Measurements from ENCODE around the gene CASKIN2.

The CASKIN2 gene

DNA sequence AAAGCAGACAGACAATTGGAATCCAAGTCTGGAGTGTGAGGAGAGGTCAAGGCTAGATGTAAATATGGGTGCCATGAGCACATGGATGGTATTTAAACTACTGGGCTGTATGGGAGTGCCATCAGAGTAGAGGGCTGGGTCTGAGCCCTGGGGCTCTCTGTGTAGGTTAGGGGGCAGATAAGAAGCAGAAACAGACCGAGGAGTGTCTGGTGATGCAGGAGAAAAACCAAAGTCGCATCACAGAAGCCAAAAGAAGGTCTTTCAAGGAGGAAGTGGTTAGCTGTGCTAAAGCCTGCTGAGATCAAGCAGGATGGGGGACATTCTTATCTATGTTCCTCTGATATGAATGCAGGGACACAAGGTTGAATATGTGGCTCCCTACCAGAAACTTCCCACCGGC, 2.9 kb upstream of the CASKIN2 start:
- DNase-seq: no peak

DNA sequence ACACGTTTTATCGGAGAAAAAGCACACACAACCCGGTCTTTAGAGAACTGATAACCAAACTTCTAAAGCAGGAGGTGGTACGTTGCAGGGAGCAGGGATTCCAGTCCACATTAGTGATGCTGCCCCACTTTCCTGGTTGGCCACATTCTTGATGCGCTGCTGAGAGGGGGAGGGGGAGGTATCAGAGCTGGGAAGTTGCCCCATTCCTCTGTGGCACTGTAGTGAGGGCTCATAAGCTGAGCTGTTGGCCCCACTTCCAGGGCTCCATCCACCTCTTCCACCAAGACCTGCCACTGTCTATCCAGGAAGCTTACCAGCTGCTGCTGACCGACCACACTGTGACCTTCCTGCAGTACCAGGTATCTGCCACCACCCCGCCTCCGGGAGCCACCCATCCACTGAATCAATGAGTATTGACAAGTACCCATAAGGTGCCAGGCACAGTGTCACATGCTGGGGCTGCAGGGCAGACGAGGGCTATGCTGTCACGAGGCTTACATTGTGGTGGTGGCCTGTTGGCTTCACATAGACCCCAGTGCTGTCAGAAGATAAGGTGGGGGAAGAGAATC, 2.0 kb upstream of the CASKIN2 start:
- DNase-seq: no peak

DNA sequence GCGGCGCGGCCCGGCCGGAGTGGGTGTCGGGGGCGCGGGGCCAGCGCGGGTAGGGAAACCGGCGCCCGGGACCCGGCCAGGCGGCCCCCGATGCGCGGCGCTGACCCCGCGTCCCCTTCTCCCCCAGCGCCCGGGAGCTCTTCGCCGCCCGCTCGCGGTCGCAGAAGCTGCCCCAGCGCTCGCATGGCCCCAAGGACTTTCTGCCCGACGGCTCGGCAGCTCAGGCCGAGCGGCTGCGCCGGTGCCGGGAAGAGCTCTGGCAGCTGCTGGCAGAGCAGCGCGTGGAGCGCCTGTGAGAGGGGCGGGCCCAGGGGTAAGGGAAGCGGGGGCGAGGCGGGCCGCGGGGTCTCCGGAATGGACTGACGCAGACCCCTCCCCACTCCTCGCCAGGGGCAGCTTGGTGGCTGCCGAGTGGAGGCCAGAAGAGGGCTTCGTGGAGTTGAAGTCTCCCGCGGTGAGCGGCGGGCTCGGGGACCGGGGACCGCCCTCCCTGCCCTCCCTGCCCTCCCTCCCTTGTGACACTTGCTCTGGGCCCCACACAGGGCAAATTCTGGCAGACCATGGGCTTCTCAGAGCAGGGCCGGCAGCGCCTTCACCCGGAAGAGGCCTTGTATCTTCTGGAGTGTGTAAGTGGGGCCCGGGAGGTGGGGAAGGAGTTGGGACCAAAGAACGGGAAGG, 1.4 kb upstream of the CASKIN2 start:
- no peak for DNase-seq

DNA sequence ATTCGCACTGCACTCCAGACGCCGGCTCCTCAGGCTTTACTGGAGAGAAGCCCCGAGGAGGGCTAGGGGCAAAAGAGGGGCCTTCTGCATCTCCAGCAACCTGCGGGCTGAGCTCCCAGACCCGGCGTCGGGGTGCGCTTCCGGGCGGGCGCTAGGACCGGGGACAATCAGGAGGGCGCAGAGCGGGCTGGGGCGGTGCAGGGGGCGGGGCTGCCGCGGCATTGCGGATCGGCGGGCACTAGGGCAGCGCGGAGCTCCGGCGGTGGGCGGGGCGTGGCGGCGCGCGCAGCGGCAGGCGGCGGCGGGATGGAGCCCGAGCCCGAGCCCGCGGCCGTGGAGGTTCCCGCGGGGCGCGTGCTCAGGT, 900 bp upstream of the CASKIN2 start, which contains the start of gene TSEN54:
TSEN54 (plus strand) TSS at position 274 of the 364 bp plus-strand sequence; CDS start at position 307, 33 bp downstream.
- DNase-seq: peak; percentile 79

DNA sequence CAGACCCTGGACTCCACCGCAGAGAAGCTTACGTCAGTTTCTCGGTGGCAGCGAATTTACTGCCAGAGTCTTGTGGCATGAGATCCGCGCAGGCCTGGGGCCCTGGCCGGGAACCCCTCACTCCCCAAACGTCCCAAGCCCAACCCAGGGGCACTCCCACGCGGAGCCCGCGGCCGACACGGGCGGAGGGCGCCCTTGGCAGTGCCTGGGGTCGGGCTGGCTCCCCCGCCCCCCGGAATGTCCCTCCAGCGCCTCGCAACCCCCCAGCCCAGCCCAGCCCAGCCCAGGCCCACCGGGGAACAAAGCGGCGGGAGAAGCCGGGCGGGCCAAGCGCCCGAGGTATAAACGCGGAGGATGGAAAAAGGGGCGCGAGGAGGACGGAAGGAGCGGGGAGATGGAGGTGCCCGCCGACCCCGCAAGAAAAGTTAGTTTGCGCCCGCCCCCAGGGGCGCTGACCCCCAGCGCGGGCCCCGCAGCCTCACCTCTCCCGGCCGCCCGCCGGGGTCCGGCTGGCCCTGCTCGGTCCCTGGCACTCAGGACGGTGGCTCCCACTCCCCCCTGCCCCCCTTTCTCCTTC, 330 bp downstream of the CASKIN2 start:
- no peak for DNase-seq

DNA sequence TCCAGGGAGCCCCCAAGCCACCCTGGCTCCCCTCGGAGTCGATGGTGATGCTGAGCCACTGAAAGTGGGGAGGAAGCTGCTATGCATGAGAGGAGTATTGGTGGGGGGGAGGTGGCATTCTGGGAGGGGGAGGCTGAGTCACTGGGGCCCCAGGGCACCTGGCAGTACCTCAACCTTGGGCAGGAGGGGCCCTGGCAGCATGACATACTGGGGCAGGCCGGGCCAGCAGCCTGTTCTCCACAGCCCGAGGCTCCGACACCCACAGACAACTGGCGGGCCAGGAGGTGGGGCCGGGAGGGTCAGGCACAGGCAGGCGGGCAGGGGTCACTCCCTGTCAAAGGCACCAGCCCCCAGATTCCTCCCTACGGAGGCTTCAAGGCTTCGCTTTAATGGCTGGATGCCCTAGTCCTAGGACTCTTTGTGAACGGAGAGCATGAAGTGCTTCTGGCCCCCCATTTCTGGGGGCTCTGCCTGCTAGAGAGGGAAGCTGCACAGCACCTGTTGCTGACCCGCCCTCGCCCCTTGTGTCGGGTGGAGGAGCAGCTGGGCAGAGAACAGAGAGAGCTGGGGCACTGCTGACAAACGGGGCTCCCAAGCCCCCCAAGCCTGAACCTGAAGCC, 928 bp downstream of the CASKIN2 start:
- DNase-seq: no peak

DNA sequence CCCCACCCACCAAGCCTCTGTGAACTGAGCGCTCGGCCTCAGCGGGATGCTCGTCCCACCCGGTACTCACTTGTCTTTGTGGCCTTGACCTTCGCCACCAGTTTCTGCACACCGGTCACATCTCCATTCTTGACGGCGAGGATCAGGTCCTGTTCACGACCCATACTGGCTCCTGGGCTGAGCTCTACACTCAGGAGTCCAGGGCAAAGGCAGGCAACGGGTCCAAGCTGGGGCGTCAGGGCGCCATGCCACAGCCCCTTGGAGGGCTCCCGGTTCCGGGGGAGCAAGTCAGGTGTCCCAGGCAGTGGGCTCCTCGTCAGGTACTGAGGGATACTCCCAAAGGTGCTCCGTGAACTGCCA, 1.7 kb downstream of the CASKIN2 start:
- no peak for DNase-seq

DNA sequence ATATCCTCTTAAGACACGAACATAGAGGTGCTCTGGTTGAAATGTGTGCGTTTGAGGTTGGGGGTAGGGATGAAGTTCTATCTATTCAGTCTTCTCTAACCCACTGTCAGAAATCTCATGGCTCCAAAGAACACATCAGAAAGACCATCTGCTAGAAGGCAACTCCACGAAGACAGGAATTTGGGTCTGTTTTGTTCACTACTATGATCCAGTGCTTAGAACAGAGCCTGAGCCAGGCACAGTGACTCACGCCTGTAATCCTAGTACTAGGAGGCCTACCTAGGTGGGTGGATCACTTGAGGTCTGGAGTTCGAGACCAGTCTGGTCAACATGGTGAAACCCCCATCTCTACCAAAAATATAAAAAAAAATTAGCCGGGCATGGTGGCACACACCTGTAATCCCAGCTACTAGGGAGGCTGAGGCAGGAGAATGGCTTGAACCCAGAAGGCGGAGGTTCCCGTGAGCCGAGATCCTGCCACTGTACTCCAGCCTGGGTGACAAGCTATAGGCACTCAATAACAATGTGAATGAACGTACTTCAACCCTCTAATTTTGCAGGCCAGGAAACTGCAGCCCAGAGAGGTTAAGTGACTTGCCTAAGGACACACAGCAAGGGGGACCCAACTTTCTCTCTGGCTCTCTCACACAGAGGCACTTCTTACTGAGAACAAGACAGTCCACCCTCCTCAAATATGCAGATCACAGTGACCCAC, 2.3 kb downstream of the CASKIN2 start:
- no peak for DNase-seq

DNA sequence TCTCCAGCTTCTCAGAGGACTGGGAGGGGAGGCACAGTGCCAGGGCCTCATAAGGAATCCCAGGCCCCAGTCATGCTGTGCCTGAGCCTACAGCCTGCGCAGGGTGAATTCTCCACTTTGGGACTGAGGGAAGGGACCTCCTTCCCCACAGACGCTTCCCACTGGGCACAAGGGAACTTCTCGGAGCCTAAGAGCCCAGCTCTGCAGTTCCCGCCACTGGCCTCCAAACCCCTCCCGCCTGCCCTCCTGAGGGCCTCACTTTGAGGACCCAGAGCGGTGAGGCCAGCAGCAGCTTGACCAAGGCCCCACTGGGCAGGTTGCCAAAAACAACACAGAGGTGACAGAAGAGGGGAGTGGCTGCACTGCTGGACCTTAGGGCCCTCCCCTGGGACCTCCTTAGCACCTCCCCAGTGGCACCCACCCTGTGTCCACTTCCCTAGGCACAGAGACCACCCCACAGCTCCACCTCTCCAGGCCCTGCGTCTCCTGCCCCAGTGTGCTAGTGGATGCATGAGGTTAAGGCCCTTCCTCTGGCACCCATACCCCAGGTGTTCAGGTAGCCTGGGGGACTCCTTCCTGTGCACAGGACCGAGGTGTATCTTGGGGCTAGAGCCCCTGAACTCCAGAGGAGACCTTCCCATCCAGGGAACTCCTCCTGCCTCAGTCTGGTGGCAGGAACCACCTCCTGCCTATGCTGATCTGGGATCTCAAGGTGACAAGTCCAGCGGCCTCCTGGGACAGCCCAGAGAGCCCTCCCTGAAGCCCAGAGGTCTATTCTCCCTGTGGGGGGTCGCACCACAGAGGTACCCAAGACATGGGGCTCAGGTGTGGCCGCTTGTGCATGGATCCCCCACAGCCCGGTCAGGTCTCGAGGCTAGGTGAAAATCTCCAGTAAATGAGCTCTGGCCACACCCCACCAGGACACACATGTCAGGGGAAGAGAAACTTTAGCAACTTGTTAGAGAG, 3.4 kb downstream of the CASKIN2 start:
- DNase-seq: no peak

DNA sequence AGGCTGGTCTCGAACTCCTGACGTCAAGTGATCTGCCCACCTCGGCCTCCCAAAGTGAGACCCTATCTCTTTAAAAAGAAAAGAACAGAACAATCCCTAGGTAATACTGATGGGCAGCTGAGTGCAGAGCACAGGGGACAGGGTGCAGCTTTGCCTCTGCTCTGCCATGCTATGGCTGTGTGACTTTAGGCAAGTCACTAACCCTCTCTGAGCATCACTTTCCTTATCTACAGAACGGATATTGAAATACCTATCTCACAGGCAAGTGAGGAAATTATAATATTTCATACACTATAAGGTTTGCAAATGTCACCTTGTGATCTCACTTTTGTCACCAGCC, 4.1 kb downstream of the CASKIN2 start:
- no peak for DNase-seq

DNA sequence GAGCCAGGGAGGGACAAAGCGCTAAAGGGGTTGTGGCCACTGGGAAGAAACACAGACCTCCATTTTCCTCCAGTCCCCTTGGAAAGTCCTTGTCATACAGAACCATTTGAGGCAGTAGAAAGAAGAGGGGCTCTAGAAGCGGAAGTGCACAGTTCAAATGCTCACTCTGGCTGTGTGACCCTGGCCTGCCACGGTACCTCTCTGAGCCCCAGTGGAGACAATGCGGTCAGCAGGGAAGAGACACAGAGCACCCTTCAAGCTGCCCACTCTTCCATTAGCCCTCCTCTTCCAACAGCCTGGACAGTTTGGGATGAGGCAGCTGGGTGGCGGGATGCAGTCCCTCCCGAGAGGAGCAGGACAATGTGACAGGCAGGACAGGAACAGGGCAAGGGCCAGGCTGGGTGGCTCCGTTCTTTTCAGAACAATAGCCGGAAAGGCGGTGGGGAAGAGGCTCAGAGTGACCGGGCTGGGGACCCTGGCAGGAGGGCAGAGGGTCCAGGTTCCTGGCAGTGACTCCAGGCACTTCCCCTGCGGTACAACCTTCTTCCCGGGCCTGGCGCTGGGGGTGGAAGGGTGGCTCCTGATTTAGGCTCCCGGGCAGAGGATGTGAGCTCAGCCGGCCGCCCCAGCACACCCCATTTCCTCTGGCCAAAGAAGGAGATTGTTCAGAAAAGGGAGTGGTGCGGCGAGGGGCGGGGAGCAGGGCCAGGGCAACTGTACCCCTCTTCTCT, 5.6 kb downstream of the CASKIN2 start:
- no peak for DNase-seq

DNA sequence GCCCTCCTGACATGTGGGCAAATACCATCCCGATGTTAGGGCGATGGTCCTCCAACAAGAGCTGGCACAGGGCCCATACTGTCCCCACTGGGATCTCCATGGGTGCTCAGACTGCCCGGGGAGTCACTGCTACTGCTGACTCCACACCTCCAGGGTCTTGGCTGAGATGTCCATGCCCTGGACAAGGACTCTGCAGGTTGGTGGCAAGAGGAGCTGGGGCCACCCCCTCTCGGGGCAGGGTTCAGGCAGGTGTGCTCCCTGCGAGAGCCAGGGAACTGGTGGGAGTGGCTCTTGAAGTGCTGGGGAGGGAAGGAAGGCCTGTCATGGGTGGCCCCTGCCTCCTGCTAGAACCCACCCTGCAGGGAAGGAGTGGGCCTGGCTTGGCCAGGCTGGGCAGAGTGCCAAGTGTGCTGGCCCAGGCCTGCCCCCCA, 6.4 kb downstream of the CASKIN2 start:
- no peak for DNase-seq

DNA sequence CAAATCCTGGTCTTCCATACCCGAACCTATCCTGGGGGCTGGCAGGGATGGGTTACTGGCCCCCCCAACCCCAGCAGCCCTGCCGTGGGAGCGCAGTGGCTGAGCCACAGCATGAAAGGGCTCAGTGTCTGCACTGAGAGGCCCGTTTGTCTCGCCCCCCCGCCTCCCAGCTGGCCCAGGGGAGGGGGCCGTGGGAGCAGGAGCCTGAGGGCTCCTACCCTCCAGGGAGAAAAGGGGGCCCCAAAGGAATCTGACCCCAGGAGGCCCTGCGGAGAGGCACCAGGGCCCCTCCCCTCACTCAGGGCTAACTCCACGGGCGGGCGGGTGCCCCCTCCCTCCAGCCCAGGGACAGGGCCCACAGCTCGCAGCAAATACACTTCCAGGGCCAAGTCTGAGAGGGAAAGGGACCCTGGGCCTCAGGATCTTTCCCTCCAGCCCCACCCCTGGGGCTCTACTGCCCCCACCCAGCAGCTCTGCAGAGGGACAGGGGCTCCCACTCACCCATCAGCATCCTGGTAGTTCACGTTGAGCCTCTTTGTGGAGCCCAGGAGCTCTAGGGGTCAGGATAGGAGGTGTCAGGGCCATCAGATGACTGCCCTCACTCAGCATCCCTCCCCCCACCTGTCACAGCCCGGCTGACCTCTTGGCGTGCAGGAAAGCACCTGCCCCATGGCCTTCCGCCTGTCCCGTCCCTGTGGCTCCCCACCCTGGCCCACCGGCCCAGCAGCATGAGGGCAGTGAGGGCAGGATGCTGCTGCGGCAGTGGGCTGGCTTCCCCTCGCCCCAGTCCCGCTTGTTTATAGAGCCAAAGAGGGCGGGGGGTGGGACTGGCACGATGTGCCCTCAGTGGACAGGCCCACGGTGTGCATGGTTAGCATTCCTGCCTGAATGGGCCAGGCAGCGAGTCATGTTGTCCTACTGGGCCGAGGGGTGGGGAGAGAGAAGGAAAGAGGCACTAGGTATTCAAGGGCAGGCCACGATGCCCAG, 7.3 kb downstream of the CASKIN2 start:
- DNase-seq: no peak

DNA sequence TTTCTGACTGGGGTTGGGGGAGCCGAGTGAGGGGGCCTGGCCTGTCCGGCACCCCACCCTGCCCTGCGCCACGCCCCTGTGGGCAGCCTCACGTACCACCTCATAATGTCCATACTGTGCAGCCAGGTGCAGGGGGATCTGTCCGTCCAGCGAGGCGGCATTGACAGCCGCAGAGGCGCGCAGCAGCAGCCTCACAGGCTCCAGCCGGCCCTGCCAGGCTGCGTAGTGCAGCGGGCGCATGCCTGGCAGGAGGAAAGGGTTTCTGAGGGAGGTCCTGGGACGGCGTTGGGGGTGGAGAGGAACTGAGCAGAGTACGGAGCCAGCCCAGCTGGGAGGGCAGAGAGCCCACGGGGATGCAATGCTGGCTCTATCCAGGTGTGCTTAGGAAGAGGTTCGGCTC, 8.4 kb downstream of the CASKIN2 start:
- DNase-seq: no peak

DNA sequence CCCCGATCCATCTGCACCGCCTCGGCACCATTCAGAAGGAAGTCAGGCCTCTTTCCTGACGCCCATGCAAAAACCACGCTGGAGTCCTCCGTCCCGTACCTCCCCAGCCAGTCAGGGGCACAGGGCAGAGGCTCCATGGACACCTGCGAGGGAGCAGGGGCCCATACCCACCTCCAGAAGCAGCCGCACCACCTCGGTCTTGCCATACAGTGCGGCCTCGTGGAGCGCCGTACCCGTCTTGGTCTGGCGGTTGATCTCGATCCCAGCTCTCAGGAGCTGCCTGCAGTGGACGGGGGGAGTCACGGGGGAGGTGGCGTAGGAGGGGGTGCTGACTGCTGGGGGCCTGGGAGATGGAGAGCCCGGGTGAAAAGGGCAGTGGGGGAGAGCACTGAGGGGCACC, 9.2 kb downstream of the CASKIN2 start:
- no peak for DNase-seq

DNA sequence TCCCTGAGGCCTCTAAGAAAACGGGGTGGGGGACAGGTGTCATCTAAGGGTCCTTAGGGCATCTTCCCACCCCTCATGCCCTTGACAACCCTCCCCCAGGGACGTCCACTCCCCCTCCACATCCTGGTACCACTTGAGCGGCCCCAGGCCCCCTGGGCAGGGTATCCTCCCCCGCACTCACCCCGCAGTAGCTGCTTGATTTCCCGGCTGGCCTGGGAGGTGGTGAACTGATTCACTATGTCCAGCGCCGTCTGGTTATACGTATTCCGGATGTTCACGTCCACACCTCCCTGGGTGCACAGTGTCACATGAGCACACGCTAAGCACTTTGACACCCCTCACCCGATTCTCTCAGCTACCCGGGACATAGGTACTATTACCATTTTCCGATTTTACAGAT, 9.7 kb downstream of the CASKIN2 start:
- no peak for DNase-seq

DNA sequence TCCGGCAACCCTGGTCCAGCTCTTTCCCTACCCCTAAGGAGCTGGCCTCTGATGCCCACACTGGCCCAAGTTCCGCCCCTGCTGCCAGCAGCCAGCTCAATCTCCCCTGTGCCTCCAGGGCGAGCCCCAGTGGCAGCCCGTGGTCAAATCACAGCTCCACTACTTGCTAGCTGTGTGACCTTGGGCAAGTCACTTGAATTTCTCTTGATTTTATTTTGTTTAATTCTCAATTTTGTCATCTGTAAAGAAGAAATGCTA, 10.3 kb downstream of the CASKIN2 start:
- DNase-seq: no peak

DNA sequence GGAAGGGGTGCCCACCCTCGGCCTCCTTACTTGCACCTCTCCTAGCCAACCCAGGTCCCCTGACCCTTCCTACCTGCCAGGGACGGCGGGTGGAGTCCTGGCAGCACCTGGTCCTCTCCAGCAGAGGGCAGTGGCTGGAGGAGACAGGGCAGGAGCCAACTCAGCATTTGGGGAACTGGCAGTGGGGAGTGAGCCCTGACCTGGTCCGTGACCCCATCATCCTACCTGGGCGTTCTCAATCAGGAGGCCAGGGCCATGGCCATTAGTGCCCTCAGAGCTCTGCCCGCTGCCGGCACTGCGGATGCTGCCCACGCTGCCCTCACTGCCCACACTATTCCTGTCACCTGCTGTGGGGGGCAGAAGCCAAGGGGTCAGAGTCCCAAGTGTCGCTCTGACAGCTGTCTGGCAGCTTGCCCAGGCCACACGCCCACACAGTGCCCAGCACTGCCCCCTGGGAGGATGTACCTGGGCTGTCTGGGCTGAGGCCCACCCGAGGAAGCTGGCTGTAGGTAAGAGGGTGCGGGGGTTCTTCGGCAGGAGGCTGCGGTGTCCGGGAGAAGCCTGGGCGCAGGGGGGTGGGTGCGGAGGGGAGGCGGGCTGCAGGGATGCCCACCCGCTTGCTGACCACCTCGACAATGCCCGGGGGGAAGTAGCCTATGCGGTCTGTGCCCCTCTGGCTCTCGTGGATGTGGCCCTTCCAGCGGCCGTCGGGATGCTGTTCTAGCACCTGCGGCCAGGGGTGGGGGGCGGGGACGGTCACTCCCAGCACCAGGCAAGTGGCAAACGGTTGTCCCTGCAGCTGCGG, 10.8 kb downstream of the CASKIN2 start:
- no peak for DNase-seq

DNA sequence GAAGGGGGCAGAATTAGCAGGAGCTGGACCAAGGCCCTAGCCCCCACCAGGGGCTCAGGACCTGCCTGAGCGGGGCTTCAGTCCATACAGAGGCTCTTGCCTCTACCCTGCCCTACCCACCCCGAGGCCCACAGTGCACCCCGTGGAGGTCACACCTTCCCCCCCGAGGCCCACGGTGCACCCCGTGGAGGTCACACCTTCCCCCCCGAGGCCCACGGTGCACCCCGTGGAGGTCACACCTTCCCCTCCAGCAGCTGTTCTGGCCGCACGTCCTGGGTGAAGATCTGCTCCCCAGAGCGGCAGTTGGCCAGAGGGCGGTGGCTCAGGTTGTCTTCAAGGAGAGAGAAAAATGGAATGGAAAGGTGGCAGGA, 11.4 kb downstream of the CASKIN2 start:
- no peak for DNase-seq

DNA sequence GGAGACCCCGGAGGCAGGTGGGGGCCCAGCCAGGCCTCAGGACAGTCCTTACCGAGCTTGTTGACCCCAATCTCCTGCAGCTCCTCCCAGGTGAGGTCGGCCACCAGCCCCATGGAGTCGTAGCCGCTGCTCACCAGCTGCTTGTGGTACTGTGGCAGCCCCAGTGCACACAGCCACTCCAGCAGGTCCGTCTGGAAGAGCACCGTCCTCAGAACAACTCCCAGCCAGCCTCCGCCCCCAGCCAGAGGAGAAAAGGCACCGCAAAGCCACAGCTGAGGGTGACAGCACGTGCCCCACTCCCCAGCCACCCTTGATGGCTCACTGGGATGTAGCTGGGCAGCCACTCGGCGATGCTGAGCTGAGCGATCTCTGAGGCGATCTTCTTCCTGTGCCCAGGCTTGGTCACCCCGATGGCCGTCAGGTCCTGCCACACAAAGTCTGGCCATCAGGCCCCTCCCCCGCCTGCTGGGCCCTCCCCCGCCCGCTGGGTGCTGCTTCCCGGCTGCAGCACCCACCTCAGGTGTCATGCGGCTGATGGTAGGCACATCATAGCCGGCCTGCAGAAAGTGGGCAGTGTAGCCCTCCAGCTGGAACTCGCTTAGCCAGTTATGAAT, 11.9 kb downstream of the CASKIN2 start:
- DNase-seq: no peak
